ENCODE measurements around the gene NRBF2. TPM values are rescaled to one million over a fixed set of nuclear protein-coding genes. Genes with fewer than 3 reads are reported as not detected.

NRBF2 gene
- polyA plus RNA-seq, 3 donors, result 13.6 to 38.1 (median 17.9) TPM

- H3K4me3 ChIP-seq (replicated peaks in 1 of 3; ENCODE audit: low read depth in 2 of 3, low read length in 3 of 3), result no peak overlapping the region
- H3K9me3 ChIP-seq (replicated peaks in 1 of 2; ENCODE audit: control insufficient read depth in 1 of 2, insufficient read depth in 1 of 2, low read length in 2 of 2), result no peaks in the 10 kb centered on the region
- no peaks in the 10 kb centered on the region for H3K79me2 ChIP-seq (ENCODE audit: insufficient read depth, low read length)
- no peak for TF ChIP-seq CTCF (IDR thresholded peaks at IDR 0.05)
- H3K27me3 ChIP-seq (ENCODE audit: control insufficient read depth in 2 of 2, insufficient read depth in 2 of 2, low read length in 2 of 2), result no peaks in the 10 kb centered on the region
- WGBS (ENCODE audit: insufficient coverage), result 100% methylated on average over 1 of the region's 4 CpGs
- peak overlapping the region in 1 of 2 donors; percentile 21 for H3K27ac ChIP-seq (ENCODE audit: low read depth in 1 of 2, low read length in 2 of 2)
- Mint-ChIP-seq H3K27ac (peak overlapping the region; percentile 22 to 85 (median 66)), H3K4me1 (peaks cover 13% of the 10 kb centered on the region), H3K9me3 (no peaks in the 10 kb centered on the region), H3K36me3 (no peaks in the 10 kb centered on the region), H3K27me3 (ENCODE audit: low read depth in 3 of 3) (peaks cover 2 to 5% (median 5%) of the 10 kb centered on the region in 3 donors), H3K4me3 (no peak overlapping the region)
- H3K36me3 ChIP-seq (replicated peaks in 1 of 2; ENCODE audit: control insufficient read depth in 1 of 2, insufficient read depth in 2 of 2, low read length in 2 of 2), result no peaks in the 10 kb centered on the region
- no peak overlapping the region for H3K4me2 ChIP-seq (replicated peaks; ENCODE audit: extremely low read depth, low read length, poor library complexity, severe bottlenecking)
- H3K9ac ChIP-seq (ENCODE audit: insufficient read depth, low read length, poor library complexity, severe bottlenecking), result no peak overlapping the region
- DNase-seq, result peak; percentile 53 to 84 (median 69)
- H3K4me1 ChIP-seq (ENCODE audit: control insufficient read depth in 1 of 2, insufficient read depth in 2 of 2, low read length in 2 of 2), result peaks cover 9 to 12% of the 10 kb centered on the region in 2 donors
- intact Hi-C loops (cut with micrococcal nuclease), result no loop called here
- no peak overlapping the region for H2AFZ ChIP-seq (ENCODE audit: insufficient read depth, low read depth, low read length, poor library complexity, severe bottlenecking)
- no peaks in the 10 kb centered on the region for H4K20me1 ChIP-seq (ENCODE audit: insufficient read depth, low read length)
Observed at GRCh38 chr10:63114031-63114814, 18.9 kb upstream of the NRBF2 start.

- H3K4me3 Mint-ChIP-seq, result no peak overlapping the region
- Histone ChIP-seq H4K20me1 (ENCODE audit: insufficient read depth, low read length) (no peaks in the 10 kb centered on the region), H2AFZ (ENCODE audit: insufficient read depth, low read depth, low read length, poor library complexity, severe bottlenecking) (no peak overlapping the region), H3K4me1 (ENCODE audit: control insufficient read depth in 1 of 2, insufficient read depth in 2 of 2, low read length in 2 of 2) (peaks cover 9 to 12% of the 10 kb centered on the region in 2 donors), H3K27ac (ENCODE audit: low read depth in 1 of 2, low read length in 2 of 2) (no peak overlapping the region), H3K4me3 (replicated peaks in 1 of 3; ENCODE audit: low read depth in 2 of 3, low read length in 3 of 3) (no peak overlapping the region), H3K9me3 (replicated peaks in 1 of 2; ENCODE audit: control insufficient read depth in 1 of 2, insufficient read depth in 1 of 2, low read length in 2 of 2) (no peaks in the 10 kb centered on the region), H3K27me3 (ENCODE audit: control insufficient read depth in 2 of 2, insufficient read depth in 2 of 2, low read length in 2 of 2) (no peaks in the 10 kb centered on the region), H3K4me2 (replicated peaks; ENCODE audit: extremely low read depth, low read length, poor library complexity, severe bottlenecking) (no peak overlapping the region), H3K36me3 (replicated peaks in 1 of 2; ENCODE audit: control insufficient read depth in 1 of 2, insufficient read depth in 2 of 2, low read length in 2 of 2) (no peaks in the 10 kb centered on the region), H3K9ac (ENCODE audit: insufficient read depth, low read length, poor library complexity, severe bottlenecking) (no peak overlapping the region), H3K79me2 (ENCODE audit: insufficient read depth, low read length) (no peaks in the 10 kb centered on the region)
- no peak overlapping the region for H3K27ac Mint-ChIP-seq
- no peak for DNase-seq
- TF ChIP-seq CTCF (IDR thresholded peaks at IDR 0.05), result no peak
- peaks cover 0 to 7% (median 2%) of the 10 kb centered on the region in 3 donors for H3K27me3 Mint-ChIP-seq (ENCODE audit: low read depth in 3 of 3)
- intact Hi-C loops (cut with micrococcal nuclease), result no loop called here
- no peaks in the 10 kb centered on the region for H3K36me3 Mint-ChIP-seq
- 89% methylated on average over 1 of the region's 7 CpGs for WGBS (ENCODE audit: insufficient coverage)
- H3K9me3 Mint-ChIP-seq, result no peaks in the 10 kb centered on the region
- peaks cover 13% of the 10 kb centered on the region for H3K4me1 Mint-ChIP-seq
Observed at GRCh38 chr10:63115732-63116383, 17.3 kb upstream of the NRBF2 start.

Measured in CD14-positive monocyte (primary cell).